Measurements from ENCODE around the gene NPR3. TPM values are rescaled to one million over a fixed set of nuclear protein-coding genes. Genes with fewer than 3 reads are reported as not detected.
"Not testable (repeated sequence)": the region's sequence is repeated elsewhere in the genome, so short reads cannot be mapped to it uniquely, and the experiment has no call there.

The NPR3 gene
- polyA plus RNA-seq, 1 donor = 9.8 TPM

DNA sequence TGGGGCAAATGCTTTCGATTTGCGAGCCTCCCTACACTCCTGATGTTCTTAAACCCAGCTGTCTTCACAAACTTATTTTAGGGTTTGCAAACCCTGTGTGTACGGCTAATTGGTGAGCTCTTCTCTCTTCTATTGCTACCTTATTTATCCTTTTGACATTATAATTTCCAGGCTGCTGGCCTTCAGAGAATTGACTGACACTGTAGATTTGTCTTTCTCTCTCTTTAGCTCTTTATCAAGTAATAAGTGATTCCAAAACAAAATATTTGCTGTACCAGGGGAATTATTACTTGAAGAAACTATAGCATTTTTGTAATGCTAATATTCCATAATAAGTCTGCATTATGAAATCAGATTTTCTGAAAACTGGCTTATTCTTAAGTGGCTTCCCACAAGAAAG lies 92.5 kb downstream of the NPR3 start:
- no peaks in the 10 kb centered on the region for H3K36me3 ChIP-seq (ENCODE audit: control insufficient read depth, insufficient read depth, low read length)
- 89% methylated on average over 3 of the region's 3 CpGs for WGBS (ENCODE audit: insufficient coverage, low lambda C conversion rate)
- no peaks in the 10 kb centered on the region for H3K4me1 ChIP-seq (ENCODE audit: control insufficient read depth, insufficient read depth, low read length)
- no peak overlapping the region for H3K27ac ChIP-seq (ENCODE audit: low read length)
- H3K27me3 ChIP-seq (ENCODE audit: control insufficient read depth, insufficient read depth, low read length) = no peaks in the 10 kb centered on the region
- H3K9me3 ChIP-seq (ENCODE audit: control insufficient read depth, low read depth, low read length) = peaks cover 2% of the 10 kb centered on the region
- no peak overlapping the region for H3K4me3 ChIP-seq (ENCODE audit: low read length)
- no peak for DNase-seq

DNA sequence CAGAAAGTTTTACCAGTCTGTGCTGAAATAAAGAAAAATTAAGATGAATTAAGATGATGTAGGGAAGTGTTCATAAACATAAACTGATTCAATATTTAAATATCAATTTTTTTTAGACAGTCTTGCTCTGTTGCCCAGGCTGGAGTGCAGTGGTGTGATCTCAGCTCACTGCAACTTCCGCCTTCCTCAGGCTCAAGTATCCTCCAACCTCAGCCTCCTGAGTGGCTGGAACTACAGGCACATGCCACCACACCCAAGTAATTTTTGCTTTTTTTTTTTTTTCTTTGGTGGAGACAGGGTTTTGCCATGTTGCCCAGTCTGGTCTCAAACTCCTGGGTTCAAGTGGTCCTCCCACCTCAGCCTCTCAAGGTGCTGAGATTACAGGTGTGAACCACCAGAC lies 94.3 kb downstream of the NPR3 start:
- H3K36me3 ChIP-seq (ENCODE audit: control insufficient read depth, insufficient read depth, low read length); H3K27ac ChIP-seq (ENCODE audit: low read length); H3K4me3 ChIP-seq (ENCODE audit: low read length); H3K9me3 ChIP-seq (ENCODE audit: control insufficient read depth, low read depth, low read length); DNase-seq; H3K4me1 ChIP-seq (ENCODE audit: control insufficient read depth, insufficient read depth, low read length); H3K27me3 ChIP-seq (ENCODE audit: control insufficient read depth, insufficient read depth, low read length): not testable (repeated sequence)
- no CpG with 5 or more reads among the region's 1 CpG for WGBS (ENCODE audit: insufficient coverage, low lambda C conversion rate)

DNA sequence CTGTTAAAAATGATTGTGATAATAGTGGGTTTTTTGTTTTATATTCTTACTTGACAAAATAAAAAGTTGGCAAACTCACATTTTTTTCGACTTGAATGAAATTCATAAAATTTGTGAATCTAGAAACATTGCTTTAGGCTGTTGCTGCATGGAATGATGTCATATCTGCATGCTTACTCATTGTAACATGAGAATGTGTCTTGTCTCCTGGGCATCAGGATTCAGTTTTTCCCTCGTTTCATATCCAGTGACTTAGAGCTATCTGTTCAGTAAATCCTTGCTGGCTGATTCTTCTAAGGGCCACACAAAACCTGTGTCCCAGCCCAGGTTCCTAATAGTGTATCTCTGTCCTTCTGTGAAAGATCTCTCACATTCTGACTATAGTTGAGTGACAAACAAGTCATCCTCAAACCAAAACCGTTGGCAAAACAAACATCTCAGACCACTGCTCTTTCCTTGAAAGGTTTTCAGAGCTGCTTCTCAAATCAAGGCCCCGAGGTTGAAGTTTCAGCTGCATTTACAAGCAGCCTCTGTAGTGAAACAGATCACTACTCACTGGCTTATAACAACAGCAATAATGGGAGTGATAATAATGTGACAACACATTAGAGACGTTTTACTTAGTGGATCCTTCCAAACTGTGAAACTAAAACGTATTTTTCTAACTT lies 95.0 kb downstream of the NPR3 start:
- H3K4me1 ChIP-seq (ENCODE audit: control insufficient read depth, insufficient read depth, low read length) = no peaks in the 10 kb centered on the region
- H3K36me3 ChIP-seq (ENCODE audit: control insufficient read depth, insufficient read depth, low read length) = no peaks in the 10 kb centered on the region
- H3K27ac ChIP-seq (ENCODE audit: low read length) = no peak overlapping the region
- H3K27me3 ChIP-seq (ENCODE audit: control insufficient read depth, insufficient read depth, low read length) = no peaks in the 10 kb centered on the region
- H3K4me3 ChIP-seq (ENCODE audit: low read length) = no peak overlapping the region
- H3K9me3 ChIP-seq (ENCODE audit: control insufficient read depth, low read depth, low read length) = peaks cover 2% of the 10 kb centered on the region
- no peak for DNase-seq
- WGBS (ENCODE audit: insufficient coverage, low lambda C conversion rate) = 100% methylated on average over 1 of the region's 6 CpGs

DNA sequence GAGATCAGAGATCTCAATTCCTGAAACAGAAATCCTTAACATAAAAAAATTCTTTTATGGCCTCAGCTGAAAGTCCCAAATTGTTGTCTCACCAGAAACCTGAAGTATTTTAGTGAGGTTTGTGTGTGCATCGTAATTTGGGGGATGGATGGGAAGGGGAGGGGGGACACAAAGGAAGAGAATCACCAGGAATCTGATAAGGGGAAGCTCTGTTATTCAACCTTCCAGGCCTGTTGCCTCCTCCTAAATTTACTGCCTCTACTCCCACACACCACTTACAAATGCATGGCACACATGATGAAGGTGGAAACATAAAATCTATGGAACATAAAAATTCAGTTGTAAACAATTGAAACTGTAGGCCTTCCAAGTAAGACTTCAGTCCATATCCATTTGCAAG lies 97.7 kb downstream of the NPR3 start:
- no CpG with 5 or more reads among the region's 1 CpG for WGBS (ENCODE audit: insufficient coverage, low lambda C conversion rate)
- Histone ChIP-seq H3K27me3 (ENCODE audit: control insufficient read depth, insufficient read depth, low read length) (no peaks in the 10 kb centered on the region), H3K27ac (ENCODE audit: low read length) (no peak overlapping the region), H3K36me3 (ENCODE audit: control insufficient read depth, insufficient read depth, low read length) (no peaks in the 10 kb centered on the region), H3K9me3 (ENCODE audit: control insufficient read depth, low read depth, low read length) (peaks cover 2% of the 10 kb centered on the region), H3K4me1 (ENCODE audit: control insufficient read depth, insufficient read depth, low read length) (no peaks in the 10 kb centered on the region), H3K4me3 (ENCODE audit: low read length) (no peak overlapping the region)
- no peak for DNase-seq

- no peak for DNase-seq
- Histone ChIP-seq H3K4me1 (ENCODE audit: control insufficient read depth, insufficient read depth, low read length) (no peaks in the 10 kb centered on the region), H3K36me3 (ENCODE audit: control insufficient read depth, insufficient read depth, low read length) (no peaks in the 10 kb centered on the region), H3K27me3 (ENCODE audit: control insufficient read depth, insufficient read depth, low read length) (no peaks in the 10 kb centered on the region), H3K4me3 (ENCODE audit: low read length) (no peak overlapping the region), H3K9me3 (ENCODE audit: control insufficient read depth, low read depth, low read length) (no peaks in the 10 kb centered on the region), H3K27ac (ENCODE audit: low read length) (no peak overlapping the region)
- WGBS (ENCODE audit: insufficient coverage, low lambda C conversion rate) = no CpG with 5 or more reads among the region's 2 CpGs
These were observed 99.7 kb downstream of the NPR3 start for GRCh38 chr5:32810804-32811203.

- Histone ChIP-seq H3K9me3 (ENCODE audit: control insufficient read depth, low read depth, low read length) (no peaks in the 10 kb centered on the region), H3K4me3 (ENCODE audit: low read length) (no peak overlapping the region), H3K27me3 (ENCODE audit: control insufficient read depth, insufficient read depth, low read length) (no peaks in the 10 kb centered on the region), H3K4me1 (ENCODE audit: control insufficient read depth, insufficient read depth, low read length) (no peaks in the 10 kb centered on the region), H3K27ac (ENCODE audit: low read length) (no peak overlapping the region), H3K36me3 (ENCODE audit: control insufficient read depth, insufficient read depth, low read length) (no peaks in the 10 kb centered on the region)
- no CpG with 5 or more reads among the region's 5 CpGs for WGBS (ENCODE audit: insufficient coverage, low lambda C conversion rate)
- DNase-seq = no peak
These were observed 101.3 kb downstream of the NPR3 start for GRCh38 chr5:32812399-32812798.

DNA sequence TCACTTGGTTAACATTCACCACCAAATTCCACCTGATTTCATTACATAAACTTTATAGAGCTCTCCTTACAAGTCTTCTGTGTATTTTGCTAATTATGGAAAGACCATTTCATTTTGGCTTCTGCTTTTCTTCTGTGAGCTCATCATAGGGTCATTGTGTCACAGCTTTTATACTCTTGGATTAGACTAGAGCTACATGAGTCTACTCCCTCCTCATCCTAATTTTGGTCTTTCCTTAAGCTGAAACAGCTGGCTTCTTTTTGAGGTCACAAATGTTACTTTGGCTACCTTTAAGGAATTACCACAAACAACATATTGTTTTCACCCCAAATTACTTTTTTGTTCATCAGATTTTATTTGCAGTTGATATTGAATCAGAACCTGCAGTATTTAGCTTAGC lies 103.0 kb downstream of the NPR3 start:
- no peak overlapping the region for H3K4me3 ChIP-seq (ENCODE audit: low read length)
- H3K27me3 ChIP-seq (ENCODE audit: control insufficient read depth, insufficient read depth, low read length) = no peaks in the 10 kb centered on the region
- no peaks in the 10 kb centered on the region for H3K36me3 ChIP-seq (ENCODE audit: control insufficient read depth, insufficient read depth, low read length)
- DNase-seq = no peak
- H3K9me3 ChIP-seq (ENCODE audit: control insufficient read depth, low read depth, low read length) = no peaks in the 10 kb centered on the region
- H3K4me1 ChIP-seq (ENCODE audit: control insufficient read depth, insufficient read depth, low read length) = no peaks in the 10 kb centered on the region
- H3K27ac ChIP-seq (ENCODE audit: low read length) = no peak overlapping the region

DNA sequence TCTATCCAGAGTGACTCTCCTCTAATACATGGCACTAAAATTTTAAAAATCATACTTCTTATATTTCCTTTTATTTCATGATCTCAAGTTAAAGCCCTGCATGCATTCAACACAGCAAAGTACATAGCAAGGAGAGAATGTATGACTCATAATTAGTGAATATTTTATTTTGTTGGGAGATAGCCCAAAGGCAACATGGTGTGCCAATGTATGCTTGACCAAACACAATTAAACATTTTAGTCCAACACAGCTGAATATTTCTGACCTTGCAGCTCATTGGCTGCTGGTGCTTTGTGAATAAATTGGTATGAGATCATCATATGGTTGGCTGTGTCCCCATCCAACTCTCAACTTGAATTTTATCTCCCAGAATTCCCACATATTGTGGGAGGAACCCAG lies 103.5 kb downstream of the NPR3 start:
- no peaks in the 10 kb centered on the region for H3K36me3 ChIP-seq (ENCODE audit: control insufficient read depth, insufficient read depth, low read length)
- H3K9me3 ChIP-seq (ENCODE audit: control insufficient read depth, low read depth, low read length) = no peaks in the 10 kb centered on the region
- no peak overlapping the region for H3K4me3 ChIP-seq (ENCODE audit: low read length)
- H3K4me1 ChIP-seq (ENCODE audit: control insufficient read depth, insufficient read depth, low read length) = no peaks in the 10 kb centered on the region
- DNase-seq = no peak
- H3K27ac ChIP-seq (ENCODE audit: low read length) = no peak overlapping the region
- no peaks in the 10 kb centered on the region for H3K27me3 ChIP-seq (ENCODE audit: control insufficient read depth, insufficient read depth, low read length)

DNA sequence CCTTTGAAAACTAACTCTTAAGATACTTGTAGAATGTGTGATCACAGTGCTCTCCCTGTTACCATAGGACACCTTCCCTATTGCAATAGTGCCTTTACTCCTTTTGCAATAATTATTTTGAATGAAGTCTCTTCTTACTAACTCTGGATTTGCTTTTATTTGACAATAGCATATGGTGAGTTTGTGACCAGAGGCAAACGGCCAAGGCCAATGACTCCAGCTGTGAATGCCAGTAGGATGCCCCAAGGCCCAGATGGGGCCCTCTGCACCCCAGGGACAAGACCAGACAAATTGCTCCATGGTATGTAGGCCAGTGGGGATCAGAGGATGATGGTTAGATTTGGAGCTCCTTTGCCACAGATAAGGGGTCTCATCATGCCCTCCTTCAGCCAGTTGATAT lies 116.9 kb downstream of the NPR3 start:
- Histone ChIP-seq H3K27me3 (ENCODE audit: control insufficient read depth, insufficient read depth, low read length) (no peaks in the 10 kb centered on the region), H3K27ac (ENCODE audit: low read length) (no peak overlapping the region), H3K36me3 (ENCODE audit: control insufficient read depth, insufficient read depth, low read length) (no peaks in the 10 kb centered on the region), H3K4me1 (ENCODE audit: control insufficient read depth, insufficient read depth, low read length) (no peaks in the 10 kb centered on the region), H3K9me3 (ENCODE audit: control insufficient read depth, low read depth, low read length) (no peaks in the 10 kb centered on the region), H3K4me3 (ENCODE audit: low read length) (no peak overlapping the region)
- WGBS (ENCODE audit: insufficient coverage, low lambda C conversion rate) = no CpG with 5 or more reads among the region's 1 CpG
- DNase-seq = no peak

GRCh38 chr5:32828492-32828891 lies 117.4 kb downstream of the NPR3 start:
- Histone ChIP-seq H3K4me1 (ENCODE audit: control insufficient read depth, insufficient read depth, low read length) (no peaks in the 10 kb centered on the region), H3K36me3 (ENCODE audit: control insufficient read depth, insufficient read depth, low read length) (no peaks in the 10 kb centered on the region), H3K9me3 (ENCODE audit: control insufficient read depth, low read depth, low read length) (no peaks in the 10 kb centered on the region), H3K27me3 (ENCODE audit: control insufficient read depth, insufficient read depth, low read length) (no peaks in the 10 kb centered on the region), H3K4me3 (ENCODE audit: low read length) (no peak overlapping the region), H3K27ac (ENCODE audit: low read length) (no peak overlapping the region)
- no peak for DNase-seq
- 64% methylated on average over 2 of the region's 2 CpGs for WGBS (ENCODE audit: insufficient coverage, low lambda C conversion rate)

- H3K4me1 ChIP-seq (ENCODE audit: control insufficient read depth, insufficient read depth, low read length) = no peaks in the 10 kb centered on the region
- no CpG with 5 or more reads among the region's 1 CpG for WGBS (ENCODE audit: insufficient coverage, low lambda C conversion rate)
- no peak overlapping the region for H3K27ac ChIP-seq (ENCODE audit: low read length)
- peaks cover 3% of the 10 kb centered on the region for H3K9me3 ChIP-seq (ENCODE audit: control insufficient read depth, low read depth, low read length)
- H3K27me3 ChIP-seq (ENCODE audit: control insufficient read depth, insufficient read depth, low read length) = no peaks in the 10 kb centered on the region
- no peak for DNase-seq
- no peak overlapping the region for H3K4me3 ChIP-seq (ENCODE audit: low read length)
- H3K36me3 ChIP-seq (ENCODE audit: control insufficient read depth, insufficient read depth, low read length) = no peaks in the 10 kb centered on the region
These were observed 120.5 kb downstream of the NPR3 start for GRCh38 chr5:32831624-32832023.

Data from large intestine (tissue), 3 donors.